HepG2 (cell line): ENCODE results near the gene SCAANT1.

Source experiments
- CEBPB ChIP-seq: IDR thresholded peaks from 2 replicates; pipeline ENCODE4 v1.6.1; 2011; ENCODE audit warnings: low read depth, low read length, improper control_type of control experiment, borderline replicate concordance
- CTCF ChIP-seq: sonication (generic); formaldehyde crosslinking; IDR thresholded peaks from 2 replicates; pipeline ENCODE4 v1.5.0; 2020; ENCODE audit warnings: mild to moderate bottlenecking, missing genetic modification reagents, moderate library complexity
- ERF ChIP-seq: IDR thresholded peaks from 2 replicates; pipeline ENCODE4 v1.6.1; 2018; ENCODE audit warnings: missing biosample characterization, missing genetic modification reagents
- HCFC1 ChIP-seq: fragments of 150-350 bp; IDR thresholded peaks from 2 replicates; pipeline ENCODE4 v1.6.1; 2014; ENCODE audit warnings: low read depth, low read length
- HMGA1 ChIP-seq: sonication (generic); formaldehyde crosslinking; conservative IDR thresholded peaks from 2 replicates; pipeline ENCODE4 v1.4.0; 2020; ENCODE audit warnings: missing genetic modification reagents
- POLR2A ChIP-seq, 2 experiments: IDR thresholded peaks; 2 replicates each; pipeline ENCODE4 v1.6.1; 2011; ENCODE audit warnings: low read depth in 2 of 2, low read length in 2 of 2, mild to moderate bottlenecking in 1 of 2, moderate library complexity in 1 of 2; ENCODE audit not compliant: insufficient read depth in 1 of 2
- POLR2AphosphoS5 ChIP-seq: IDR thresholded peaks from 2 replicates; pipeline ENCODE4 v1.6.1; 2012; ENCODE audit warnings: low read depth, low read length
- ZNF570 ChIP-seq: sonication (generic); formaldehyde crosslinking; IDR thresholded peaks from 2 replicates; pipeline ENCODE4 v1.4.0; 2020; ENCODE audit warnings: mild to moderate bottlenecking, missing genetic modification reagents, borderline replicate concordance

DNA sequence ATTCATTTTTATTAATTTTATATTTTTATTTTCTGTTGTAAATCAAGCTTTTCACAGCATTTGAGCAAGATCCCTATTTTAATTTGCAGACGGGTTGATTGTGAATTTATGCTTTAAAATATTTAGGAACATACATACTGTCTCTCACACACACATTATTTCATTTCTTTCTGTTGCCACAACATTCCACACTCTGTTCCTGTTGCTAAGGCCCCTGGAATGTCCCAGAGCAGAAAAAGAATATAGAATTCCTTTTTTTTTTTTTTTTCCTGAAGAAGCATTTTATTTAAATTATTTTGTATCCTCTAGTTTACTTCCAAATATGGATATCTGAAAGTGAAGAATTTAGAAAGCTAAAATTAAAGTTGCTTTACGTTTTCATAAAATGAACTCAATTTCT, 36.8 kb upstream of the SCAANT1 start:
- TF ChIP-seq CTCF (CRISPR knock-in tag) (no peak), CEBPB (no peak), ZNF570 (no peak), POLR2AphosphoS5 (no peak), ERF (CRISPR knock-in tag) (no peak), HCFC1 (no peak), HMGA1 (CRISPR knock-in tag) (no peak), POLR2A (IDR thresholded peaks at IDR 0.05; ENCODE audit: insufficient read depth in 1 of 2, low read depth in 2 of 2, low read length in 2 of 2) (no peak)
